Fibroblast of the aortic adventitia (primary cell): ENCODE results near the gene TSPAN6. TPM values are rescaled to one million over a fixed set of nuclear protein-coding genes. Genes with fewer than 3 reads are reported as not detected.
A peak's percentile ranks its signal among the peaks of the same experiment; 100 is the strongest.

Experiments
- DNase-seq: peaks from one replicate; pipeline ENCODE4 v3.0.0-alpha.2; 2010; ENCODE audit warnings: low read depth
- H3K4me3 ChIP-seq: 2 replicates; pipeline ENCODE4 v1.5.1; 2011; ENCODE audit warnings: low read depth, mild to moderate bottlenecking, control low read depth, low read length, moderate library complexity
- total RNA-seq: library from RNA; depleted of rRNA; stranded (reverse); fragments of >200 nt; gene quantifications from 2 replicates; pipeline ENCODE4 v1.2.3, GENCODE V29; 2012; ENCODE audit warnings: low replicate concordance
- TF ChIP-seq, protein P1 (sequence below): IDR thresholded peaks from 2 replicates; pipeline ENCODE4 v1.5.1; 2011; ENCODE audit warnings: mild to moderate bottlenecking, low read length, control low read depth, inconsistent platforms; ENCODE audit not compliant: insufficient read depth

Gene TSPAN6
- total RNA-seq, 1 donor: 32.5 TPM

DNA sequence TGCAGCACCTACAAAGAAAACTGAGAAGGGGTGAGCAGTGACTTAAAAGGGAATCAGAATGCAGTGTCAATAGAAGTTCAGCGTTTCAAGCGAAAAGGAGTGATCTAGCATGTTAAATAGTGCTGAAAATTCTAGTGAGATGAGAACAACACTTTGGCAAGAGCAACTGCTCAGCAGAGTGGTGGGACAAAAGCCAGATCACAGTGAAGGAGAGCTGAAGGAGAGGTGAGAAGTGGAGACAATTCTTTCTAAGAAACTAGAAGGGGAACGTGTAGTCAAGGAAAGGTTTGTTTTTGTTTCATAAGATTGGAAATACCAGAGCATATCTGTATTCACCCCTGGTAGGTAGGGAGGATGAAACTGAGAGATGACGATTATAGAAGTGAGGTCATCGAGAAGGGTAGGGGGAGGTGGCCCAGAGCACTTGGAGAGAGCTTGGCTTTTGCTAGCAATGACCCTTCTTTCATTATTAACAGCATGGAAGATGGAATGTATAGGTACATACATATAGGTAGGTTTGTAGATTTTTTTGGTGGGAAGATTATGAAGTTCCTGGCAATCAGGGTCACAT is 41.1 kb upstream of the TSPAN6 start:
- no peak overlapping the region for H3K4me3 ChIP-seq
- DNase-seq: peak; percentile 49

DNA sequence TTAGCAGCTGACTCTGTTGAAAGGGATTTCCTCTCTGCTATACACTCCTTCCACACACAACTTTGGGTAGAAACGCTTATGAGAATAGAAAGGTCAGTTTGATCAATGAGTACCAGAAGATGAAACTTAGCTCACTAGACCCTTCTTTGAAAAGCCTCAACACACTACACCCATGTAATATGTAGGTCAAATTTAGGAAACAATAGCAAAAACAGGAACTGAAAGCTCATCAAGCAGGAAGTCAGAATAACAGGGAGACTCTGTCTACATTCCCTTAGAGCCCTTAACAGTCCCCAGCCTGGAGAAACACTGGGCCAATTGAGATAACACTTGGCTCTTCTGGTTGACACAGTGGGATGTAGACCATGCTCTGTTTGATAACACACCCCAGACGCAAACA is 38.1 kb upstream of the TSPAN6 start:
- DNase-seq: no peak
- TF ChIP-seq, protein P1, sequence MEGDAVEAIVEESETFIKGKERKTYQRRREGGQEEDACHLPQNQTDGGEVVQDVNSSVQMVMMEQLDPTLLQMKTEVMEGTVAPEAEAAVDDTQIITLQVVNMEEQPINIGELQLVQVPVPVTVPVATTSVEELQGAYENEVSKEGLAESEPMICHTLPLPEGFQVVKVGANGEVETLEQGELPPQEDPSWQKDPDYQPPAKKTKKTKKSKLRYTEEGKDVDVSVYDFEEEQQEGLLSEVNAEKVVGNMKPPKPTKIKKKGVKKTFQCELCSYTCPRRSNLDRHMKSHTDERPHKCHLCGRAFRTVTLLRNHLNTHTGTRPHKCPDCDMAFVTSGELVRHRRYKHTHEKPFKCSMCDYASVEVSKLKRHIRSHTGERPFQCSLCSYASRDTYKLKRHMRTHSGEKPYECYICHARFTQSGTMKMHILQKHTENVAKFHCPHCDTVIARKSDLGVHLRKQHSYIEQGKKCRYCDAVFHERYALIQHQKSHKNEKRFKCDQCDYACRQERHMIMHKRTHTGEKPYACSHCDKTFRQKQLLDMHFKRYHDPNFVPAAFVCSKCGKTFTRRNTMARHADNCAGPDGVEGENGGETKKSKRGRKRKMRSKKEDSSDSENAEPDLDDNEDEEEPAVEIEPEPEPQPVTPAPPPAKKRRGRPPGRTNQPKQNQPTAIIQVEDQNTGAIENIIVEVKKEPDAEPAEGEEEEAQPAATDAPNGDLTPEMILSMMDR: no peak
- H3K4me3 ChIP-seq: no peak overlapping the region

More for the DNA sequence above, 41.1 kb upstream of the TSPAN6 start:
- TF ChIP-seq, protein P1: no peak

DNA sequence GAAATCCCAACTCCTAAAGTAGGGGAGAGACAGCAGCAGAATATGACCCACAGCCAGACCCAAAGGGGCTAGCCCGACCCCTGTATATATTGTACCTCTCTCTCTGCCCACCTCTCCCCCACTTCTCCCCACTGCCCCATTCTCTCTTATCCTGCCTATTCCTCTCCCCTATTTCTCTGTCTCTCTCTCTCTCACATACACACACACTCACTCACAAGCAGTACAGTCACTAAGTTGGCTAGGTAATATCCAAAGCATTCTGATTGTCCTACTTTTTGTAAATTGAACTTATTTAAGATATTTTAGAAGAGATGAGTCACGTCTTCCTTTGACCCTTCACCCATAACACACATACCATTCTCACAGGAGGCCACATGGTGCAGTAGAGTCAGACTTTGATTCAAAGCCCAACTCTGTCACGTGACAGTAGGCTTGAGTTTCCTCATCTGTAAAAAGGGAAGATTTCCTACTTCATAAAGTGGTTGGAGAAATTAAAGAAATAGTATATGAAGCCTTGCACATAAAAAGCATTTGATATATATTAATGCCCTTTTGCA is 36.9 kb upstream of the TSPAN6 start:
- no peak overlapping the region for H3K4me3 ChIP-seq
- peak; percentile 73 for DNase-seq
- TF ChIP-seq, protein P1: no peak

DNA sequence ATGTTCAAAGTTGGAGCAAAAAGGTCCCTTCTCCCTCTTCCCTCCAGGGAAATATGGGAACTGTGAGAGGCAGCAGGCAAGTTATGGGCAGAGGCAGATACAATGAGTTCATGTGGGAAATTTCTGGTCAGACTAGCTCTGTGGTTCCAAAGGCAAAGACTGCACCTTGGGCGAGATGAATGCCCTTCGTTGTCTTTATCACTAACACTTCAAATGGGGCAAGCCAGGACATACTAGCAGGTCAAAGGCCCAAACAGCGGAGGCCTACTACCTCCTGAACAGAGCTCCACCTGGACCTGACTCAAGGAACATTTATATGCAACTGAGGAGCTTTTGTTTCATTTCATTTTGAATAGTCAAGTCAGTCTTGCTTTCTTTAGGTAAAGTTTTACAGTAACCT is 36.4 kb upstream of the TSPAN6 start:
- TF ChIP-seq, protein P1: no peak
- no peak for DNase-seq
- no peak overlapping the region for H3K4me3 ChIP-seq

DNA sequence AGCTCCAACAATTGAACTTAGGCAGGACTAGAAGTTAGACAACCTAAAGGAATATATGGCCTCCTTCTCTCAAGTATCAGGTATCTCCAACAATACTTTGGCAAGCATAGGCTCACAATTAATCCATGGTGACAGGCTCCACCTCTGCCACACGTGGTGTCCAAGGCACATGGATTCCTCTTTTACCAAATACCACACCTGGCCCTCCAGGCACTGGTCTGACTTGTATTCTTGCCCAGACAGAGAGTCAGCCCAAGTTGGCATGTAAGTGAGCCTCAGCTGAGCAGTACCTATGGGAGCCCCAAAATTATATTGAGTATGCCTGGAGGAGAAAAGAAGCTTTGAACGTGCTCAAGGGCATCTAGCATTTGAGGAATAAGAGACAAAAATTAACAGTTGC is 27.0 kb upstream of the TSPAN6 start:
- no peak overlapping the region for H3K4me3 ChIP-seq
- DNase-seq: no peak
- TF ChIP-seq, protein P1: no peak

DNA sequence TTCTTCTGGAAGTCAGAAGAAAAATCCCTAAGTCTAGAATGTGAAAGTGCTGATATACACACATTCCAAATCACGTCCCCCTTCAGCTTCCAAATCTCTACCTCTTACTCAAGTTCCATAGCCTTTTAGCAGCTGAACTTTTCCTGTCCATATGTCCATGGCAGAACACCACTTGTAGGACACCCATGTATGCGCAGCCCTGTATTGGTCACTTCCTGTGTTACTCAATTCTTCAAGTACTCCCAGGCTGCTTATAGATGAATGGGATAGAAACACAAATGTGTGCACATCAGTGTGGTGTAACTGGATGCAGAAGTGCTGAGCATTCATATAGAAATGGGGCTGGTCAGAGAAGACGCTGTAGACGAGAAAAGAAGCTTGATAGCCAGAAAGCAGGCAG is 26.2 kb upstream of the TSPAN6 start:
- TF ChIP-seq, protein P1: no peak
- DNase-seq: no peak
- no peak overlapping the region for H3K4me3 ChIP-seq

DNA sequence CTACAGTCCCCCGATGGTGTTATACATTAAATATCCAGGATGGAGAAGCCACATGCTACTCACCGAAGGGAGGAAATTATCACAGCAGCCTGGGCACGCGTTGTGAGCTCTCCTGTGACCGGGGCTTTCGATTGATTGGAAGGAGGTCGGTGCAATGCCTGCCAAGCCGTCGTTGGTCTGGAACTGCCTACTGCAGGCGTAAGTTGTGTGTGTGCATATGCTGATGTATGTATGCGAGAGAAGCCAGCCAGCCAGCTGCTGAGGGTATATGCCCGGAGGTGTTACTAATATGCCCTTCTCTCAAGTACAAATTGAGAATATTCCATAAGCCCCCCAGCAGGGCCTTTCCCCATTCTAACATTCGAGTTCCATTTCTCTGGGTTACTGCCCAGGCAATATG is 25.6 kb upstream of the TSPAN6 start:
- H3K4me3 ChIP-seq: no peak overlapping the region
- DNase-seq: no peak
- TF ChIP-seq, protein P1: no peak
